Activated T-helper 1 cell treated with anti-CD3 and anti-CD28 coated beads, Interleukin-12 subunit alpha, Interleukin-12 subunit beta, Interleukin-2, Interleukin-4 antibody, amounts not matched to agents 30 ng/mL and 10 ng/mL and 1 ng/mL, durations not matched to agents 14 hours and 24 hours and 36 hours (primary cell): ENCODE data around the gene PRCP. TPM values are rescaled to one million over a fixed set of nuclear protein-coding genes. Genes with fewer than 3 reads are reported as not detected.

ENCODE experiments used
- DNase-seq: peaks from one replicate; pipeline ENCODE4 v3.0.0; 2021; ENCODE audit warnings: low spot score
- H3K27ac Mint-ChIP-seq: one replicate; pipeline ENCODE4 v1.8.0; 2021; ENCODE audit warnings: mild to moderate bottlenecking, mixed read lengths
- H3K27me3 Mint-ChIP-seq: one replicate; pipeline ENCODE4 v1.8.0; 2022; ENCODE audit warnings: mild to moderate bottlenecking, moderate library complexity, mixed read lengths; ENCODE audit not compliant: insufficient read depth
- H3K36me3 Mint-ChIP-seq: one replicate; pipeline ENCODE4 v1.8.0; 2021; ENCODE audit warnings: low read depth, mixed read lengths
- H3K4me1 Mint-ChIP-seq: one replicate; pipeline ENCODE4 v1.8.0; 2021; ENCODE audit warnings: low read depth, mixed read lengths
- H3K4me3 Mint-ChIP-seq: one replicate; pipeline ENCODE4 v1.8.0; 2021; ENCODE audit warnings: mild to moderate bottlenecking, moderate library complexity, mixed read lengths
- H3K9me3 Mint-ChIP-seq: one replicate; pipeline ENCODE4 v1.8.0; 2021; ENCODE audit warnings: mixed read lengths
- intact Hi-C: fragments of 100-400 bp; cut with micrococcal nuclease; formaldehyde crosslinking; loops from one replicate; pipeline ENCODE4 v1.15.1; 2024
- total RNA-seq: library from RNA; stranded (reverse); gene quantifications from 2 replicates; pipeline ENCODE4 v1.2.3, GENCODE V29; 2022

The PRCP gene
- total RNA-seq, 1 donor from 2014 or later = 24.0 TPM

GRCh38 chr11:82902880-82903279, 2.6 kb upstream of the PRCP start:
- H3K27ac Mint-ChIP-seq = peak overlapping the region; percentile 100
- intact Hi-C loops = no loop called here
- H3K4me3 Mint-ChIP-seq = peak overlapping the region; percentile 99
- H3K36me3 Mint-ChIP-seq = no peaks in the 10 kb centered on the region
- no peaks in the 10 kb centered on the region for H3K9me3 Mint-ChIP-seq
- peaks cover 69% of the 10 kb centered on the region for H3K4me1 Mint-ChIP-seq
- no peaks in the 10 kb centered on the region for H3K27me3 Mint-ChIP-seq
- DNase-seq = no peak

- Mint-ChIP-seq H3K27ac (peak overlapping the region; percentile 100), H3K4me3 (peak overlapping the region; percentile 99), H3K9me3 (no peaks in the 10 kb centered on the region), H3K36me3 (no peaks in the 10 kb centered on the region), H3K4me1 (peaks cover 69% of the 10 kb centered on the region), H3K27me3 (no peaks in the 10 kb centered on the region)
- intact Hi-C loops = loop anchor here (1.0 to 2.0 kb wide), 8 partner anchors 35 to 384 kb away; partner anchors contain the start of genes ANKRD42, CCDC90B and RAB30
- no peak for DNase-seq
Measured at GRCh38 chr11:82901922-82902485, 1.8 kb upstream of the PRCP start.

GRCh38 chr11:82901165-82901921, 1.1 kb upstream of the PRCP start, which contains the start of gene DDIAS:
Gene DDIAS (plus strand): TSS chr11:82901736. CDS start chr11:82914739, 13,003 bp downstream.
- no peaks in the 10 kb centered on the region for H3K27me3 Mint-ChIP-seq
- intact Hi-C loops = loop anchor here (1.0 to 2.0 kb wide), 8 partner anchors 34 to 385 kb away; partner anchors contain the start of genes ANKRD42, CCDC90B and RAB30
- DNase-seq = peak; percentile 91
- peaks cover 3% of the 10 kb centered on the region for H3K36me3 Mint-ChIP-seq
- peaks cover 67% of the 10 kb centered on the region for H3K4me1 Mint-ChIP-seq
- H3K4me3 Mint-ChIP-seq = peak within 1 kb of the TSS; percentile 99
- peak within 1 kb of the TSS; percentile 100 for H3K27ac Mint-ChIP-seq
- H3K9me3 Mint-ChIP-seq = no peaks in the 10 kb centered on the region

GRCh38 chr11:82899957-82900276, 313 bp downstream of the PRCP start:
- DNase-seq = no peak
- Mint-ChIP-seq H3K9me3 (no peaks in the 10 kb centered on the region), H3K27me3 (no peaks in the 10 kb centered on the region), H3K4me1 (peaks cover 75% of the 10 kb centered on the region), H3K27ac (peak overlapping the region; percentile 100), H3K4me3 (peak overlapping the region; percentile 99), H3K36me3 (peaks cover 6% of the 10 kb centered on the region)
- intact Hi-C loops = loop anchor here (1.0 to 2.0 kb wide), 3 partner anchors 20 to 107 kb away; no protein-coding TSS in a partner anchor

- H3K27ac Mint-ChIP-seq = peak overlapping the region; percentile 100
- no peaks in the 10 kb centered on the region for H3K27me3 Mint-ChIP-seq
- H3K9me3 Mint-ChIP-seq = no peaks in the 10 kb centered on the region
- peak; percentile 20 for DNase-seq
- H3K36me3 Mint-ChIP-seq = peaks cover 6% of the 10 kb centered on the region
- peak overlapping the region; percentile 99 for H3K4me3 Mint-ChIP-seq
- intact Hi-C loops = no loop called here
- H3K4me1 Mint-ChIP-seq = peaks cover 73% of the 10 kb centered on the region
Measured at GRCh38 chr11:82899186-82899820, 927 bp downstream of the PRCP start.

- no peak for DNase-seq
- H3K27ac Mint-ChIP-seq = no peak overlapping the region
- H3K27me3 Mint-ChIP-seq = no peaks in the 10 kb centered on the region
- no peaks in the 10 kb centered on the region for H3K9me3 Mint-ChIP-seq
- intact Hi-C loops = no loop called here
- H3K4me3 Mint-ChIP-seq = peak overlapping the region; percentile 3
- H3K36me3 Mint-ChIP-seq = peaks cover 6% of the 10 kb centered on the region
- H3K4me1 Mint-ChIP-seq = peaks cover 62% of the 10 kb centered on the region
Measured at GRCh38 chr11:82898241-82898640, 2.0 kb downstream of the PRCP start.

GRCh38 chr11:82896183-82896582, 4.0 kb downstream of the PRCP start:
- H3K27ac Mint-ChIP-seq = no peak overlapping the region
- intact Hi-C loops = no loop called here

GRCh38 chr11:82895437-82896091, 4.7 kb downstream of the PRCP start:
- H3K36me3 Mint-ChIP-seq = peaks cover 6% of the 10 kb centered on the region
- intact Hi-C loops = no loop called here
- H3K27me3 Mint-ChIP-seq = no peaks in the 10 kb centered on the region
- H3K4me3 Mint-ChIP-seq = no peak overlapping the region
- no peaks in the 10 kb centered on the region for H3K9me3 Mint-ChIP-seq
- DNase-seq = no peak
- no peak overlapping the region for H3K27ac Mint-ChIP-seq
- H3K4me1 Mint-ChIP-seq = peaks cover 42% of the 10 kb centered on the region

More at GRCh38 chr11:82896183-82896582, 4.0 kb downstream of the PRCP start:
- peaks cover 47% of the 10 kb centered on the region for H3K4me1 Mint-ChIP-seq
- H3K9me3 Mint-ChIP-seq = no peaks in the 10 kb centered on the region
- no peaks in the 10 kb centered on the region for H3K27me3 Mint-ChIP-seq
- H3K36me3 Mint-ChIP-seq = peaks cover 6% of the 10 kb centered on the region
- H3K4me3 Mint-ChIP-seq = no peak overlapping the region
- no peak for DNase-seq

GRCh38 chr11:82892611-82893169, 7.5 kb downstream of the PRCP start:
- H3K27me3 Mint-ChIP-seq = no peaks in the 10 kb centered on the region
- intact Hi-C loops = no loop called here
- no peak overlapping the region for H3K4me3 Mint-ChIP-seq
- H3K36me3 Mint-ChIP-seq = peaks cover 6% of the 10 kb centered on the region
- no peak overlapping the region for H3K27ac Mint-ChIP-seq
- no peaks in the 10 kb centered on the region for H3K9me3 Mint-ChIP-seq
- DNase-seq = no peak
- peaks cover 20% of the 10 kb centered on the region for H3K4me1 Mint-ChIP-seq

- Mint-ChIP-seq H3K27ac (no peak overlapping the region), H3K9me3 (no peaks in the 10 kb centered on the region), H3K27me3 (no peaks in the 10 kb centered on the region), H3K36me3 (peaks cover 5% of the 10 kb centered on the region), H3K4me1 (peaks cover 13% of the 10 kb centered on the region), H3K4me3 (no peak overlapping the region)
- no peak for DNase-seq
- intact Hi-C loops = no loop called here
Measured at GRCh38 chr11:82890936-82891335, 9.3 kb downstream of the PRCP start.

- no peak for DNase-seq
- intact Hi-C loops = no loop called here
- Mint-ChIP-seq H3K27ac (no peak overlapping the region), H3K36me3 (peaks cover 2% of the 10 kb centered on the region), H3K4me1 (peaks cover 5% of the 10 kb centered on the region), H3K27me3 (no peaks in the 10 kb centered on the region), H3K9me3 (no peaks in the 10 kb centered on the region), H3K4me3 (no peak overlapping the region)
Measured at GRCh38 chr11:82890002-82890341, 10.3 kb downstream of the PRCP start.

- Mint-ChIP-seq H3K27ac (no peak overlapping the region), H3K4me3 (no peak overlapping the region), H3K9me3 (no peaks in the 10 kb centered on the region), H3K4me1 (peaks cover 5% of the 10 kb centered on the region), H3K27me3 (no peaks in the 10 kb centered on the region), H3K36me3 (peaks cover 2% of the 10 kb centered on the region)
- intact Hi-C loops = no loop called here
- DNase-seq = no peak
Measured at GRCh38 chr11:82889133-82890001, 10.9 kb downstream of the PRCP start.
